Liver (tissue), 3 donors: ENCODE data around the gene ANKRD33B.

ENCODE experiments used
- EGR1 ChIP-seq, 2 donors: IDR thresholded peaks; 2 replicates each; pipeline ENCODE4 v1.6.1; 2016 to 2018; ENCODE audit warnings: antibody characterized with exemption in 2 of 2, low read depth in 2 of 2
- FOXA1 ChIP-seq: IDR thresholded peaks from 2 replicates; pipeline ENCODE4 v1.6.1; 2016; ENCODE audit warnings: antibody characterized with exemption
- GABPA ChIP-seq, 2 donors: IDR thresholded peaks in 1 of 2; conservative IDR thresholded peaks in 1 of 2; 2 replicates each; pipeline ENCODE4 v1.6.1; 2016; ENCODE audit warnings: antibody characterized with exemption in 2 of 2, mild to moderate bottlenecking in 1 of 2, moderate library complexity in 1 of 2
- HNF4A ChIP-seq, 2 donors: conservative IDR thresholded peaks; 2 replicates each; pipeline ENCODE4 v1.6.1; 2016; ENCODE audit warnings: antibody characterized with exemption in 2 of 2, mild to moderate bottlenecking in 2 of 2
- HNF4G ChIP-seq: IDR thresholded peaks from 2 replicates; pipeline ENCODE4 v1.6.1; 2016; ENCODE audit warnings: antibody characterized with exemption
- RAD21 ChIP-seq, 2 donors: IDR thresholded peaks; 2 replicates each; pipeline ENCODE4 v1.6.1; 2016; ENCODE audit warnings: antibody characterized with exemption in 2 of 2, mild to moderate bottlenecking in 2 of 2
- TAF1 ChIP-seq: conservative IDR thresholded peaks from 2 replicates; pipeline ENCODE4 v1.6.1; 2016; ENCODE audit warnings: antibody characterized with exemption, mild to moderate bottlenecking
- YY1 ChIP-seq: IDR thresholded peaks from 2 replicates; pipeline ENCODE4 v1.6.1; 2016; ENCODE audit warnings: antibody characterized with exemption, mild to moderate bottlenecking
- TF ChIP-seq, protein P1 (sequence below): fragments of 150-350 bp; IDR thresholded peaks from 2 replicates; pipeline ENCODE4 v1.5.1; 2017; ENCODE audit warnings: improper control_type of control experiment, low read depth, low read length; ENCODE audit not compliant: missing input control
- TF ChIP-seq, protein P2 (sequence below): IDR thresholded peaks from 2 replicates; pipeline ENCODE4 v1.6.1; 2016; ENCODE audit warnings: antibody characterized with exemption
- TF ChIP-seq, protein P3 (sequence below): IDR thresholded peaks from 2 replicates; pipeline ENCODE4 v1.6.1; 2016; ENCODE audit warnings: antibody characterized with exemption
- donor health status: healthy.
- donor health status: healthy.

DNA sequence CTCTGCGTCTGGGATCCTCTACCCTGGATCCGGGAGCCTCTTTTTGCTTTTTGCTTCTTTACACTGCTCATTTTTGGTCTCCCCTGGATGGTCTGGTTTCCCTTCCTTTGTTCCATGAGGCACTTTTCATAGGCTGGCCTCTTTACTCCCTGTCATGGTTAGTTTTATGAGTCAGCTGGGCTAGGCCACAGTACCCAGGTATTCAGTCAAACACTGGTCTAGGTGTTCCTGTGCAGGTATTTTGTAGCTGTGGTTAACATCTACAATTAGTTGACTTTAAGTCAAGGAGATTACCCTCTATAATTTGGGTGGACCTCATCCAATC is 17.5 kb downstream of the ANKRD33B start:
- TF ChIP-seq EGR1 (IDR thresholded peaks at IDR 0.05; ENCODE audit: low read depth in 2 of 2) (no peak), TAF1 (no peak), GABPA (IDR thresholded peaks at IDR 0.05 in 1 of 2, conservative IDR thresholded peaks at IDR 0.05 in 1 of 2) (no peak), FOXA1 (no peak), HNF4G (no peak), RAD21 (IDR thresholded peaks at IDR 0.05) (no peak), HNF4A (conservative IDR thresholded peaks at IDR 0.05) (no peak), YY1 (no peak)
- TF ChIP-seq, protein P1, sequence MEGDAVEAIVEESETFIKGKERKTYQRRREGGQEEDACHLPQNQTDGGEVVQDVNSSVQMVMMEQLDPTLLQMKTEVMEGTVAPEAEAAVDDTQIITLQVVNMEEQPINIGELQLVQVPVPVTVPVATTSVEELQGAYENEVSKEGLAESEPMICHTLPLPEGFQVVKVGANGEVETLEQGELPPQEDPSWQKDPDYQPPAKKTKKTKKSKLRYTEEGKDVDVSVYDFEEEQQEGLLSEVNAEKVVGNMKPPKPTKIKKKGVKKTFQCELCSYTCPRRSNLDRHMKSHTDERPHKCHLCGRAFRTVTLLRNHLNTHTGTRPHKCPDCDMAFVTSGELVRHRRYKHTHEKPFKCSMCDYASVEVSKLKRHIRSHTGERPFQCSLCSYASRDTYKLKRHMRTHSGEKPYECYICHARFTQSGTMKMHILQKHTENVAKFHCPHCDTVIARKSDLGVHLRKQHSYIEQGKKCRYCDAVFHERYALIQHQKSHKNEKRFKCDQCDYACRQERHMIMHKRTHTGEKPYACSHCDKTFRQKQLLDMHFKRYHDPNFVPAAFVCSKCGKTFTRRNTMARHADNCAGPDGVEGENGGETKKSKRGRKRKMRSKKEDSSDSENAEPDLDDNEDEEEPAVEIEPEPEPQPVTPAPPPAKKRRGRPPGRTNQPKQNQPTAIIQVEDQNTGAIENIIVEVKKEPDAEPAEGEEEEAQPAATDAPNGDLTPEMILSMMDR = no peak
- TF ChIP-seq, protein P2, sequence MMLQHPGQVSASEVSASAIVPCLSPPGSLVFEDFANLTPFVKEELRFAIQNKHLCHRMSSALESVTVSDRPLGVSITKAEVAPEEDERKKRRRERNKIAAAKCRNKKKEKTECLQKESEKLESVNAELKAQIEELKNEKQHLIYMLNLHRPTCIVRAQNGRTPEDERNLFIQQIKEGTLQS = no peak
- TF ChIP-seq, protein P3, sequence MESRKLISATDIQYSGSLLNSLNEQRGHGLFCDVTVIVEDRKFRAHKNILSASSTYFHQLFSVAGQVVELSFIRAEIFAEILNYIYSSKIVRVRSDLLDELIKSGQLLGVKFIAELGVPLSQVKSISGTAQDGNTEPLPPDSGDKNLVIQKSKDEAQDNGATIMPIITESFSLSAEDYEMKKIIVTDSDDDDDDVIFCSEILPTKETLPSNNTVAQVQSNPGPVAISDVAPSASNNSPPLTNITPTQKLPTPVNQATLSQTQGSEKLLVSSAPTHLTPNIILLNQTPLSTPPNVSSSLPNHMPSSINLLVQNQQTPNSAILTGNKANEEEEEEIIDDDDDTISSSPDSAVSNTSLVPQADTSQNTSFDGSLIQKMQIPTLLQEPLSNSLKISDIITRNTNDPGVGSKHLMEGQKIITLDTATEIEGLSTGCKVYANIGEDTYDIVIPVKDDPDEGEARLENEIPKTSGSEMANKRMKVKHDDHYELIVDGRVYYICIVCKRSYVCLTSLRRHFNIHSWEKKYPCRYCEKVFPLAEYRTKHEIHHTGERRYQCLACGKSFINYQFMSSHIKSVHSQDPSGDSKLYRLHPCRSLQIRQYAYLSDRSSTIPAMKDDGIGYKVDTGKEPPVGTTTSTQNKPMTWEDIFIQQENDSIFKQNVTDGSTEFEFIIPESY = no peak
